Suprapubic skin (tissue), 4 donors: Measurements from ENCODE around the gene ZNF43. TPM values are rescaled to one million over a fixed set of nuclear protein-coding genes. Genes with fewer than 3 reads are reported as not detected.

Experiments
- total RNA-seq, 4 donors: library from RNA; depleted of rRNA; stranded (reverse); fragments of >200 nt; gene quantifications; one replicate each; pipeline ENCODE4 v1.1.0, GENCODE V29; 2016

ZNF43 gene
- total RNA-seq, 4 donors from 2014 or later: 7.7 to 21.7 (median 11.7) TPM

Other genes starting within 250 kb of the ZNF43 start
- 1 to 10 TPM; 1.5 to 7.1 (median 3.5) TPM for gene ZNF100, start 68.6 kb downstream of the ZNF43 start, total RNA-seq
- 1 to 10 TPM in 3 of 4 donors, under 1 TPM in 1; 0.55 to 5.6 (median 2.7) TPM for gene ZNF208, start 174.8 kb upstream of the ZNF43 start, total RNA-seq
- 1 to 10 TPM in 1 of 4 donors, under 1 TPM in 3; 0.53 to 2.0 (median 0.73) TPM for gene ZNF257, start 216.3 kb upstream of the ZNF43 start, total RNA-seq